ENCODE results near the gene HOXD10.

Gene HOXD10

DNA sequence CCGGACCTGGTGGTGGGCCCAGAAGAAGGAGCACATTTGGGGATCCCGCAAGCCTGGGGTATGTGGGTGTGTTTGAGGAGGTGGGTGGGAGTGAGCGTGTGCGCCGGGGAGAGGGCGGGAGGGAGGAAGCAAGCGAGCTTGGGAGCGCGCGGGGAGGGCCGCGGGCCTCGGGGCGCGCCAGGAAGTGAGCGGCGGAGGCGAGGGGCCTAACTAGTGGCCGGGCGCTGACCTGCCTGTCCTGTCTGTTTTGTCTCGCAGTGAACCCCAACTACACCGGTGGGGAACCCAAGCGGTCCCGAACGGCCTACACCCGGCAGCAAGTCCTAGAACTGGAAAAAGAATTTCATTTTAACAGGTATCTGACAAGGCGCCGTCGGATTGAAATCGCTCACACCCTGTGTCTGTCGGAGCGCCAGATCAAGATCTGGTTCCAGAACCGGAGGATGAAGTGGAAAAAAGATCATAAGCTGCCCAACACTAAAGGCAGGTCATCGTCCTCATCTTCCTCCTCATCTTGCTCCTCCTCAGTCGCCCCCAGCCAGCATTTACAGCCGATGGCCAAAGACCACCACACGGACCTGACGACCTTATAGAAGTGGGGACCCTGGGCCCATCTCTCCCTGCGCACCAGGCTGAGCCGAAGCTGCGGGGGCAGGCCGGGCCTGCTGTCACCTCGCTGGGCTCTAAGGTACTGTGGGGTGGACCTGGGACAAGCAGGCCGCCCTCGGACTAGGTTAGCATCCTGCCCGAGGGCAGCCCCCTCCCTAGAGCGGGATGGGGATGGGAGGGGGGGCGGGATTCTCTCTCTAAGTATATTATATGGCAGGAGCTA, 36.0 kb downstream of the HOXD10 start:
- DNase-seq, result no peak

DNA sequence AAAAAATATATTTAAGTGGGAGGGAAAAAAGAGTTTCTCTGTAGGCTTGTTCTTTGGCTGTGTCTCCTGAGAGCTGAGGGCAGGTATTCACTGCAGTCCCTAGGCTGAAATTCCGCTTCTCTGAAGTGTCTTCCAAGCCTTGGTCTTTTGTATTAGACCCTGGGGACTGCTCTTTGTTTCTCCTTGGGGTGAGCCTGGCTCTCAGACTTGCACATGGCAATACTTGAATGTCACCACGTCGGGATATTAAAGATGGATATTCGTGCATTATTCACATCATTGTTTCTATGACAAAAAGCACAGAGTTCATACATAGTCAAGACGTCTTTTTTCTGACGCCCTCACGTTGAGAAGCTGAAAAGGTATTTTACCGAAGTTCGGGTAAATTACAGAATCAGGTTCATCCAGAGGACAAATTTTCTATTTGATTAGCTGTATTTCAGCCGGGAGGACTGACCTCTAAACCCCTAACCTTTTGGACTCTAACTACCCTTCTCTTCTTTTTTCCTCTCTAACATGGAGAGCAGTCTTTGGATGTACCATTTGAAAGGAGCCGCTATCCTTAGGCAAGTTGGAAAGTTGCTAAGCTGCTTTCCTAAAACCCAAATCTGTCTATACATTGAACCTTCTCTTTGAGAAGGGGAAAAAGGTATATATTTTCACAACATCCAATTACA, 38.1 kb downstream of the HOXD10 start:
- DNase-seq, result no peak

DNA sequence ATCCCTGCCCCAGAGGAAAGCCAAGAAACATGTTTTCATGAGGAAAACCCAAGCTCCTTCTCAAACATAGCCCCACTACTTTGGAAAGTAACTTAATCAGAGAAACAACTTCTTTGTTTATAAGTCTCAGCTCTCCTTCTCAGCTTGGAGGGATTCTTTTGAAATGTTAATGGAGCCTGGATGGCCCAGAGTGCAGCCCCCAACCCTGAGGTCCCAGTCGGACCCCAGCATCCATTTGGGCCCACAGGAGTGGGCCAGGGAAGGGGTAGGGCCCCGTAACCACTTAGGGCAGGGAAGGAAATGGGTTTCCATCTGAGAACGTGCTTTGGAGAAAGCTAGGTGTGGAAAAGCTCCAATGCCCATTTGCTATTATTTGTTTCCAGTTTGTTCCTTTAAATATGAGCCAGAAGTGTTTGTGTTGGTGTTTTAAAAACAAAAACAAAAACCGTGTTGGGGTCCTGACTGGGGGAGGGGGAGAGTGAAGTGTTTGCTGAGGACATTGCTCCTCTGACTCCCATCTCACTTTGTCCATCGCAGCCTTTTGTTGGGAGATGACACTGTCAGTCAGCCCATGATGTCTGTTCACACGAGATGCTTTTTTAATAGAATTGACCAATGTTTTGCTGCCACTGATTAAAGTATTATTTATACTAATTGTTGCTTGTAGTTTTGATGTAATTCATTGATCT, 38.9 kb downstream of the HOXD10 start:
- DNase-seq, result no peak

DNA sequence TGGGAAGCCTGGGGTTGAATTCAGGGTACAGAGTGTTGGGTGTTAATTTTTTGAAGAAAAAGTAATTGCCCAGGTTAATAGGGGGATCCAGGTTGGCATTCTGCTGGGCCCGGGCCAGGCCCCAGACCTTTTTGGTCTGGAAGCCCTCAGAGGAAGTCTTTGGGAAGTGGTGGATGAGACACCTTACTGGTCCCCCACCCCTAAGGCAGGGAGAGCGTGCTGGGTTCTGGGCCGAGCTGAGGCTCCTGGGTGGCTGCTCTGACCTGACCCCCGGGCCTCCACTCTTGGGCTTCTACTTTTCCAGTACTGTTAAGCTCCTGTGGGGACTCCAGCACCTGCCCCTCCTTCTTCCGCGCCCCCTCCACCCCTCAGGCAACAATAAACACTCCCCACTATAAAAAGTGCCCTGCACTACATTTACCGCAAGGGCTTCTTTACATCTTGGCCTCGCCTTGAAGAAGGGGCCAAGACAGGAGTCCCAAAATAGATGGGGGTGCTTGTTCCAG, 39.8 kb downstream of the HOXD10 start:
- no peak for DNase-seq

DNA sequence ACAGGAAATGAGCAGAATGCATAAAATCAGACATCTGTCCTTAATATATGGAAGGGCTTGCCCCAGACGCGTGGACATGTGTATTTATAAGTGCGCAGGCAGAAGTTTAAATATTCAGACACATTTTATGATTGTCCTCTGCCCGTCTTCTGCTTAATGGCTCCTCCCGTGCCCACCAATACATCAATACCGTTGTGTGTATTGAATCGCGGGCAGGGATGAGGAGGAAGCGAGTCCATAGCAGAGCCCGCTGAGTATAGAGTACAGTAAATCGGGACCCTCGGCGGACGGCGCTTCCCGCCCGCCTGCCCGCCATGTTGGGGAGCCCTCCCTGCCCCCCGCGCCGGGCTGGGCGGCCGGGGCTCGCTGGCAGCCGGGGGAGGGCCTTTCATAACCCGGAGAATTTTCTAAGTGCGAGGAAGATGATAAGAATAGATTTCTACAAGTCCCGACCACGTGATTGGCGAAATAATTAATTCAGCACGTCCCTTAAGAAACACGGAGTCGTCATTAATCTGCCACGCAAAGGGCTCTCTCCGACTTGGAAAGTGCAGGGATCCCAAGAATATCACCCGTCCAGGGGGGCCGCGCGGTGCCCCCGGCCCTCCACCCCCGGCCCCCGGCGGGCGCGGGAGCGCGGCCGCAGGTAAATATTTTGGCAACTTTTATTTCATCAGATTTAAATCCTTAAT, 40.4 kb downstream of the HOXD10 start, which contains the start of gene HOXD3:
Gene HOXD3, plus strand, starts transcription at position 501 of the 692 bp plus-strand sequence. CDS start 11,808 bp downstream, outside the sequence.
- DNase-seq, result no peak

DNA sequence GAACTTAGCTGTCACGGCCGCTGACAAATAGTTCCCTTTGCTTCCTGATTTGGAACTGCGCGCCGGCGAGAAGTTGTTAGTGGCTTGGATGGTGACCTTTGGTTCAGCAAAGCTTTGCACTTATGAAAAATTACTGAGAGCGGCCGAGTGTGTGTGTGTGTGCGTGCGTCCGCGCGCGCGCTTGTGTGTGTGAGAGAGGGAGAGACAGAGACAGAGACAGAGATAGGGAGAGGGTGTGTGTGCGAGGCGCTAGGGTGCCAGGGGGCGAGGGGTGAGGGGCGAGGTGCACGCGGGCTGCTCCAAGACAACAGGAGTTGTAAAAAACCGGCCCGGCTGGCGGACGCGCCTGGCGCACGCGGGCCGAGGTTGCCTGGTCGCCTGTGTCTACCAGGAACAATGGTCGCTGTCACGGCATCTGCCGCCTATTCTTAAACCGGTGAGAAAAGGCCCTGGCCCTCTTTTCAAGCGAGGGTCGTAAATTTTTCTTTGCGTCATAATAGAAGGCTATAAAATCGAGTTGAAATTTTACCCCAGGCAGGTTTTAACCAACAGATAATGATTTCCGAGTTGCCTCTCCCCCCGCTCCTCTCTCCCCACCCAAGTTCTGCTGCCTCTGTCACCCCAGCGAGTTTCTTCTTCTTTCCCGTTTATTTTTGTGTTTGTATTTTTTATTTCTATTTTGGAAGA, 41.1 kb downstream of the HOXD10 start:
- peak; percentile 22 for DNase-seq

DNA sequence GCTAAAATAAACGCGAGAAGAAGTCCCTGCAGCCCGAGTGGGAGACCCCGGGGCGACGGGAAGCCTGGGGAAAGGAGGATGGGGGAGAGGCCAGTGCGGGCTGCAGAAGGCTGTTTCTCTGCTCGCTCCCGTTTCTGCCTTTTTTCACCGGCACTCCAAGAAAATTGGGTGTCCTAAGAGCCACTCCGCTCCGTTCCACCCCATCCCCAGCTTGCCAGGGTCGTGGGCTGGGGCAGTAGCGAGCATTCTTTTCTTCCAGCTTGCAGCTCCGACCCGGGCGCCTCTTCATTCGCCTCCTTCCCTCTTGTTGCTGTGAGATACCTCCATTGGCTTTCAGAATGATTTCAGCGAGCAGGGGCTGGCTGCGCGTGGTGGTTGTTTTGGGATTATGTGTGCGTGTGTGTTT, 41.6 kb downstream of the HOXD10 start:
- DNase-seq, result peak; percentile 29

DNA sequence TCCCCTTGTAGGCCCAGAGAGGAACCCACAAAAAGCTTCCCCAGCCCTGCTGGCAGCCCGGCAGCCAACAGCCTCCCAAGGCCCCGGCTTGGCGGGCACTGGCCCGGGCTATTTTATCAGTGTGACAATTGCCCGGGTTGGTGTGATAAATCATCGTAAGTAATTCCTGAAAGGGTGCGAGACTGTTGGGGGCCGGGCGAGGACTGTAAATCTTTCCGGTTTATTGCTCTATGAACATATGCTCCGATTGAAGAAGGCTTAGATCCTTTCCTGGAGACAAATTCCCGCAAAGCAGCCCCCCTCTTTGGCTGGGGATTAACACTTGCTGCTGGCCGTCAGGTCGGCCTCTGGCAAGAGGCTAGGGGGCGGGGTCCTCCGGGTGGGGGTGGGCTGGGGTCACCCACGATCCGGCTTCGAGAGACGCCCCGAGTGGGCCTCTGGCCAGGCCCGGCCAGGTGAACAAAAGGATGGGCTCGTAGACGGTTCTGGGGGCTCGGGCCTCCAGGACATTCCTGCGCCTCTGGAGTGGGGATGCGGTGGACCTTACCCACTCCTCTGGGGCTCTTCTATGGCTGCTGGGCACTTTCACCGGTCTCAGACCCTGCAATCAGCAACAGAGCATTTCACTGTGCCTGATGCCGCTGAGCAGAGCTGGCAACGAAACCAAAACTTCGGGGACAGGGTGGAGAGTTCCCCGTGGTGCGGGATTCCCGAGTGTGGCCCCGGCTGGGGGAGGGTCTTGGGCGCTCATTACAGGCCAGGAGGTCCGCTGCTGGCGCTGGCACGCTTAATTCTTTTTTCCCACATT, 42.5 kb downstream of the HOXD10 start:
- DNase-seq, result peak; percentile 33

DNA sequence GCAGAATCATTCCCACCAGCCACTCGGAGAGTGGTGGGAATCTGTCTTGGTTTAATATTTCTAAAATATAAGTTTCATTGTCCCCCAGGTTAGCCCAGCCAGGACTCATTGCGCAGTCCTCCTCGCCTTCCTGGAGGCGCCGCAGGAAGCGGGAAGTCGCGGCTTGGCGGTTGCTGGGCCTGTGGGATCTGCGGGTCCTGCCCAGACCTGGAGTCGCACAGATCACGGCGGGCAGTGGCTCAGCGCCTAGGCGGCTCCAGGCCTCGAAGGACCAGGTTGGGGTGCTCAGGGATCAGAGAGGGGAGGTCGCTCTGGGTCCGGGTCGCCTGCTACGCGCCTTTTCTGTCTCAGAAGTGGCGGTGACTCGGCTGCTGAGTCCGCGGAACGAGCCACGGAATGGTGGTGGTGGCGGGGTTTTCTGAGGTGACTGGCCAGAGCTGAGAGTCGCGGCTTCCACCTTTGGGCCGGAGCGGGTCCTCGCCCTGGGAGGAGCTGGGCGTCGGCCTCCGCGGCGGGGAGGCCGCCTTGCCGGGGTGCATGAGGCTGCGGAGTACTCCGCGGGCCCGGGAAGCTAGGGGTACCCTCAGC, 43.2 kb downstream of the HOXD10 start:
- DNase-seq, result no peak

DNA sequence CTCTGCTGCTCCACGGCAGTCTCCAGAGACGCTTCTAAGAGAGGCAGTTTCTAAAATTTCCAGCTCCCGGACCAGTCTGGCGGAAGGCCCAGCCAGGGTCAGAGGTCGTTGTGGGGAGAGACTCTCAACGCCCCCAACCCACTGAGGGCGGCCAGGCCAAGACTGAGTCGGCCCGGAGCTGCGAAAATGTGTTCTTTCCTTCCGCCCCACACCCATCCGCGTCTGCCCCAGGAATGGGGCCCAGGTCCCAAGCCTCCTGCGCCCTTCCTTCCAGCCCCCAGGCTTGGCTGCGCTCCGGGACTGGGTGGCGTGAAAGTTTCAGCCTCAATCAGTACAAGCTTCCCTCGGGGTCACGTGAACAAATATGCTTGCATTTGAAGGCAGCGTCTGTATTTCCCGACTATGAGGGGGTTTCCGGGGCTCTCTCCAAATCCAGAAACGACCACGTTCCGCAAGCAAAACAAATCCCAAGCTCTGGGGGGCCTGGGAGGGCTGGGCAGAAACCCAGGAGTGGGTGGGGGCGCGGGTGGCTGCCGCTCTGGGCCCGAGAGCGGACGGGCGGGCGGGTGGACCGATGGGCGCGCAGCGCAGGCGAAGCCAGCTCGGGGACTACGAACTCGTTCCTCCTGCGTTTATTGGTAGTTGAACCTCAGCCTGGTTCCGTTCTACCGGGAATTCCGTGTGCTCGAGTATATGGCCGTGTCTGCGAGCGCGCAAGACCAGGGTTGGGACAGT, 43.8 kb downstream of the HOXD10 start:
- DNase-seq, result no peak

DNA sequence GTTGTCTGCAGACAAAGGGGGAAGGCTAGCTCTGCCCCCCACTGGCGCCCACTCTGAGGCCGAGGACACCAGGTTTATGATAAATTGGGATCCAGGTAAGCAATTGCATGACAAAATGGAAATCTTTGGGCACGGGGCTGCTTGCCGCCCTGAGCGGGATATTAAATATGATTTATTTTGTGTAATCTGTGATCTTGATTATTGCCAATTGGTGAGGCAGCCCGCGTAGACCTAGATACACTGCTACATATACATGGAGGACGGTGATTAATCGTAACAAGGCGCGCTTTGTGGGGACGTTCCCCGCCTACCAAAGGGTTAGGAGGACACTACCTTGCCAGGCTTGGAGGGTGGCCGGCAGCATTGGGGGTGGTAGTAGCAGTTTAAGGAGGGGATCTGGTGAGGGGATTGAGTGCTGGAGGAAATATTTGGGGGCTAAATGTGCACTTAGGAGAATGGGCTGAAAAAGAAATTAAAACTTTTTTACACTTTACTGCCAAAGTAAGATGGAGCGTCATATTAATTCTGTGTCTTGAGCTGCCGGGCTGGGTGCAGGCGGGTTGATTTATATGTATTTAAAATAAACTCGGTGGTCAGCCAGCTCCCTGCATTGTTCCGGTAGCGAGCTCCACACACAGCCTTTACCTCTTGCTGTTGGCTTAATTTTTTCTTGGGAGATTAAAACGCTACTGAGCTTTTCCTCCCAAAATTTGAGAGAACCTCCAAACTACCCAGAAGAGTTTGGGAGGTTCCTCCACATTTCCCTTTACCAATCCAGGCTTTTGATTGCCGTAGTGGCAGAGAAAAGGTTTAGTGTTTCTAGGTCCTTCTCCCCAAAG, 44.6 kb downstream of the HOXD10 start:
- DNase-seq, result no peak

DNA sequence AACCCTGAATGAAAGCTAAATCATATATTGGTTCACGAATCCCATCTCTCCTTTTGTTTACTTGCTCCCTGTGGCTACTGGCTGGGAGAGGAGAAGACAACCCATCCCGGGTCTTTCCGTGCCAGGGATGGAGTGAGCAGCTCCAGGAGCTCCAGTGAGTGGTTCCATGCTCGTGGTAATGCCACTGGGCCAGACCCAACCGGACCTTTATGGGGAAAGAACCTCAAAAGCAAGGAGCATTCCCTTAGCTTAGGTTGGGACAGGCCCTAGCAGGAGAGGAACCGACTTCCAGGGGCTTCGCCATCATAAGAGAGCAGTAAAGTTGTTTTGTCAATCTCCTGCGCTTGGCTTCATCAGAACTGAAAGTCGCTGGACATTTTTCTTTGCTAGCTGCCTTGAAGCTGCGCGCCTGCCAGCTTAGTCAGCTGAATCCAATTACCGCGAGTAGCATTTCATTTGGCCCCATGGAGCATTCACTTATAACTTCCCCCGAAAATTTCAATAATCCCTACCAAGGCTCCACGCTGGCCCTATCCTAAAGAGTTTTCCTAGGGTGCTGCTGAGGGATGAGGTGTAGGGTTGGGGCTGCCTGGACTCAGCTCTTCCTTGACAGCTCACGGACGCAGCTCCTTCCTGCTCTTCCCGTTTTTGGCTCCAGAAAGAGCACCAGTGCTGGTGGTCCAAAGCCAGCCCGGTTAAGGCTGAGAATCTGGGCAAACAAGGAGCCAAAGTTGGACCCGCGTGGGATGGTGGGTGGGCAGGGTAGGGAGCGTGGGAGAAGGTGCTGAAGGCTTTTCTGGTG, 45.4 kb downstream of the HOXD10 start:
- DNase-seq, result no peak

DNA sequence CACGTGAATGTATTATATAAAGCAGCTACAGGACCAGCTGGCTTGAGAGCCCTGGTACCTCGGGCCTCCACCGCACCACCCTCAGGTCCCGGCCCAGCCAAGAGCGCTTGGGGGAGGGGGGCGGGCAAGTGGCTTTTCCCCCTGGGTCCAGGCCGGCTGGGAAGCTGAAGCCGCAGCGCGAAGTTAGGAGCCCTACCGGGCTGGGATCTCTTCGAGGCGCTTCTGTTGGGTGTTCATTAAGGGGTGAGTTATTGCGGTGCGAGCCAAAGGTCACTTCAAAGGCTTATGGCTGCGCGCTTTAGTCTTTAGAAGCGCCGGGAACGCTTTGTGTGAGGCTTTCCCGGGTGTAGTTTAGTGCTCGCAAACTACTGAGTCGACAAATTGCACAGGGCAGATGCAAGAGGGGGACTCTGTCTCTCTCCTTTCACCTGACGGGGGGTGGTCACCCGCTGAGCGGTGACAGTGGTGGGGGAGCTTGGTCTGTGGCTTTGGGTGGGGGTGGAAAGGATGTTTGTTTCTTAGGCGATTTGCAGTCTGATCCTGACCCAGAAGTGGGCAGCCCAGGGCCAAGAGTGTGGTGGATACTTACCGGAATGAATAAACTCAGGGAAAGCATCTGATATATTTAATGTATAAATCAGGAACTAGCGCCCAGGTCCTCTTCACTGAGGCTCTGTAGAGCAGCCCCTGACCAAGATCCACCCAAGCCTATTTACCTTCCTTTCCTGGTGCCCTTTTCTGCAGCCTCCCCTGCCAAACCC, 46.5 kb downstream of the HOXD10 start:
- DNase-seq, result no peak

DNA sequence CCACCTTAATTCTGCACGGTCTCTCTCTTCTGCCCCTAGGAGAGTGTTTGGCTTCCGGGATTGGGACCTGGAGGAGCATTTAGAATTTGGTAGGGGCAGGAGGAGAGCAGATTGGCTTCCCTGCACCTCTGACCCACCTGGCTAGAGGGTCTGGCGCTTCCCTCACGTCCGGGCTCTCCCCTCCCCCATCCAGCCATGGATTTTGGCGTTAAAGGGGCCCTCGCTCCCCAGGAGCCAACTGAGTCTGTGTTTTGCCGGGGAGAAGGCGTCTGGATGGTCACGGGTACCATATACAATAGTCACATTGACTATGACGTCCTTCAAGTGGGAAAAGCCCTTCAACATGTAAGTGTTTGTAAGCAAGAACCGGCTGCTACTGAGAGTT, 47.1 kb downstream of the HOXD10 start:
- no peak for DNase-seq

DNA sequence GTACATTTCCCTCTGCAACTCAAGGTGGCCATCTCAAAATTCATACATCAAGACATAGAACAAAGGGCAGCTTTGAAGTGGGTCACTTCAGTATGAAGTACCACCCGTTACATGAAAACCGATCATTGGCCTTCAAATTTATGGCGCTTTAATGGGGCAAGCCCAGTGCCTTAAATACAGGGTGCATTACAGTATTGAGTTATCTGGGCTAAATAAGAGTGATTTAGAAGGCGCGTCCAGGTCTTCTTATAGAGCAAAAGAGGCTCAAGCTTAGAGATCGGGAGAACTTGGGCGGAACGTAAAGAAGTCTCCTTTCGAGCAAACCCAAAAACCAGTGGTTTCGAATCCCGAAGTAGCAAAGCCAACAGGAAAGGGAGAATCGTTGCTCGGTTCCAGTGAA, 47.6 kb downstream of the HOXD10 start:
- no peak for DNase-seq

DNA sequence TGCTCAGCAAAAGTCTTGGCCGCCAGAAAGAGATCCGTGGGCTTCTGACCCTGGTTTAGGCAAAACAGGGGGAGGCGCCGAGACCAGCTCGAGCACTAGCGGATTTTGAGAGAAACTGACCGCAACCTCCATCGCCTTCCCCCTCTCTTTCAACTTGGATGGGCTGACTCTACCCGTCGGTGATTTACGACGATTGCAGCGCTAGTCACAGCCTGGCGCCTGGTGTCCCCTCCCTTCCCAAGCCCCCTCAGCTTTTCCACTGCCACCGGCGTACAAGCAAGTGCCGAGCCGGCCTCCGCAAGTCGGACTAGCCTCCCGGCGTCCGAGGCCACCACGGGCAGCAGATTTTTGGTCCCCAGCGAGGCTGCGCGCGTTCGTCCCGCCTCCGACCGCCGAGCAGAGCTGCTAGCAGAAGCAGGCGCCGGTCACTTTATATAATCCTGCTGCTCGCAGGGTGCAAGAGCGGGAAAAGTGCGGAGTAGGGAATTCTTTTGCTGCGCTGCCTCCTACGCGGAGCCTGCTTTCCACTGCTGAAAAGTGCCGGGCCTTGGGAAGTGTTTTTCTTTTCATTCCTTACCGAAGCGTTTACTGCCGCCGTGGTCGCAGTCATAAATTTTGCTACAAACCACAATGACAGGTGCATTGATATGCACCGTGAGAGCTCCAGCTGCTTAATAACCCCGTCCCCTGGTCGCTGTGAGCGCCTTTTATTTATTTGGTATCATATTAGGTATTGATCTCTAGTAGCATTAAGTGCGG, 48.2 kb downstream of the HOXD10 start:
- DNase-seq, result no peak

Data from NCI-H1694 (cell line).